Measurements from ENCODE around the gene GID8.

DNA sequence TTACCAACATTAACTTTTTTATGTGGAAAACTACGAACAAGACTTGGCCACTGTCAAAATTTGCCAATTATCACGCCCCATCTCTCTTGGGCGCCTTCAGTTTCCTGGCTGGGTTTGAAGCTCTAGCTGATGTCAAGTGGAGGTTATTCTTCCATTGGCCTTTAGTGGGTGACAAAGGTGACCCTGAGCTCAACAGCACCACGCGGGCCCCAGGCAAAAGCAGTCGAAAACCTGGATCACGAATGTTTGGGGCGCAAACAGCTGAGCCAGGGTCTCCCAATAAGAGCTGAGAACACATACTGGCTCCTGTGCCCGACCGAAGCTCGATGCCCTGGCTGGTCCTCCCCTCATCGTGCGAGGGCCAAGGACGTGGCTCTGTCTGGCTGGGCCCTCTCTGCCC, 41.4 kb downstream of the GID8 start:
- TF ChIP-seq, protein P1, sequence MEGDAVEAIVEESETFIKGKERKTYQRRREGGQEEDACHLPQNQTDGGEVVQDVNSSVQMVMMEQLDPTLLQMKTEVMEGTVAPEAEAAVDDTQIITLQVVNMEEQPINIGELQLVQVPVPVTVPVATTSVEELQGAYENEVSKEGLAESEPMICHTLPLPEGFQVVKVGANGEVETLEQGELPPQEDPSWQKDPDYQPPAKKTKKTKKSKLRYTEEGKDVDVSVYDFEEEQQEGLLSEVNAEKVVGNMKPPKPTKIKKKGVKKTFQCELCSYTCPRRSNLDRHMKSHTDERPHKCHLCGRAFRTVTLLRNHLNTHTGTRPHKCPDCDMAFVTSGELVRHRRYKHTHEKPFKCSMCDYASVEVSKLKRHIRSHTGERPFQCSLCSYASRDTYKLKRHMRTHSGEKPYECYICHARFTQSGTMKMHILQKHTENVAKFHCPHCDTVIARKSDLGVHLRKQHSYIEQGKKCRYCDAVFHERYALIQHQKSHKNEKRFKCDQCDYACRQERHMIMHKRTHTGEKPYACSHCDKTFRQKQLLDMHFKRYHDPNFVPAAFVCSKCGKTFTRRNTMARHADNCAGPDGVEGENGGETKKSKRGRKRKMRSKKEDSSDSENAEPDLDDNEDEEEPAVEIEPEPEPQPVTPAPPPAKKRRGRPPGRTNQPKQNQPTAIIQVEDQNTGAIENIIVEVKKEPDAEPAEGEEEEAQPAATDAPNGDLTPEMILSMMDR (IDR thresholded peaks at IDR 0.05) = no peak
- TF ChIP-seq EP300 (IDR thresholded peaks at IDR 0.05) = no peak
- no peak for TF ChIP-seq POLR2A (IDR thresholded peaks at IDR 0.05)
